ENCODE results near the gene EGFR. TPM values are rescaled to one million over a fixed set of nuclear protein-coding genes. Genes with fewer than 3 reads are reported as not detected.

The EGFR gene
- polyA plus RNA-seq, 1 experiment: 62.6 TPM

- CTCF ChIA-PET: interaction anchor here (0.9 to 1.0 kb wide), 2 partner anchors 215 to 267 kb away, joined by 3 to 4 read pairs; no protein-coding TSS in a partner anchor
- no peak for DNase-seq (ENCODE audit: low read depth, low spot score)
- Histone ChIP-seq H3K27me3 (ENCODE audit: control insufficient read depth, insufficient read depth, low read length) (no peaks in the 10 kb centered on the region), H3K27ac (ENCODE audit: low read depth, low read length) (no peak overlapping the region), H3K4me3 (ENCODE audit: low read depth, low read length) (no peak overlapping the region), H3K9me3 (ENCODE audit: control insufficient read depth, insufficient read depth, low read length) (peaks cover 3% of the 10 kb centered on the region; the same call in 1 of the 2 replicates)
- POLR2A ChIA-PET: no interaction called here
- TF ChIP-seq CTCF (IDR thresholded peaks at IDR 0.05; ENCODE audit: low read depth, low read length): no peak
Measured at GRCh38 chr7:54988516-54988915, 30.3 kb upstream of the EGFR start.

GRCh38 chr7:54989453-54990225, 29.2 kb upstream of the EGFR start:
- DNase-seq (ENCODE audit: low read depth, low spot score): no peak
- ChIA-PET POLR2A (no interaction called here), CTCF (no interaction called here)
- Histone ChIP-seq H3K4me3 (ENCODE audit: low read depth, low read length) (no peak overlapping the region), H3K9me3 (ENCODE audit: control insufficient read depth, insufficient read depth, low read length) (peaks cover 3% of the 10 kb centered on the region; the same call in 1 of the 2 replicates), H3K27me3 (ENCODE audit: control insufficient read depth, insufficient read depth, low read length) (no peaks in the 10 kb centered on the region), H3K27ac (ENCODE audit: low read depth, low read length) (no peak overlapping the region)
- no peak for TF ChIP-seq CTCF (IDR thresholded peaks at IDR 0.05; ENCODE audit: low read depth, low read length)

- no peak for TF ChIP-seq CTCF (IDR thresholded peaks at IDR 0.05; ENCODE audit: low read depth, low read length)
- H3K4me3 ChIP-seq (ENCODE audit: low read depth, low read length): no peak overlapping the region
- peaks cover 3% of the 10 kb centered on the region; the same call in 1 of the 2 replicates for H3K9me3 ChIP-seq (ENCODE audit: control insufficient read depth, insufficient read depth, low read length)
- CTCF ChIA-PET: no interaction called here
- DNase-seq (ENCODE audit: low read depth, low spot score): no peak
- no peaks in the 10 kb centered on the region for H3K27me3 ChIP-seq (ENCODE audit: control insufficient read depth, insufficient read depth, low read length)
- no peak overlapping the region for H3K27ac ChIP-seq (ENCODE audit: low read depth, low read length)
- POLR2A ChIA-PET: no interaction called here
Measured at GRCh38 chr7:54991341-54991740, 27.5 kb upstream of the EGFR start.

GRCh38 chr7:54992871-54993475, 25.8 kb upstream of the EGFR start:
- no peak overlapping the region for H3K4me3 ChIP-seq (ENCODE audit: low read depth, low read length)
- no peaks in the 10 kb centered on the region for H3K27me3 ChIP-seq (ENCODE audit: control insufficient read depth, insufficient read depth, low read length)
- CTCF ChIA-PET: interaction anchor here (0.7 kb wide), 2 partner anchors 20 to 129 kb away, joined by 6 to 7 read pairs; no protein-coding TSS in a partner anchor
- H3K27ac ChIP-seq (ENCODE audit: low read depth, low read length): no peak overlapping the region
- TF ChIP-seq CTCF (IDR thresholded peaks at IDR 0.05; ENCODE audit: low read depth, low read length): no peak
- POLR2A ChIA-PET: no interaction called here
- peaks cover 3% of the 10 kb centered on the region; the same call in 1 of the 2 replicates for H3K9me3 ChIP-seq (ENCODE audit: control insufficient read depth, insufficient read depth, low read length)
- no peak for DNase-seq (ENCODE audit: low read depth, low spot score)

- TF ChIP-seq CTCF (IDR thresholded peaks at IDR 0.05; ENCODE audit: low read depth, low read length): no peak
- ChIA-PET CTCF (interaction anchor here (0.9 to 1.4 kb wide), 2 partner anchors 220 to 222 kb away, joined by 3 to 4 read pairs; no protein-coding TSS in a partner anchor), POLR2A (no interaction called here)
- no peak overlapping the region for H3K4me3 ChIP-seq (ENCODE audit: low read depth, low read length)
- H3K27me3 ChIP-seq (ENCODE audit: control insufficient read depth, insufficient read depth, low read length): no peaks in the 10 kb centered on the region
- peaks cover 3% of the 10 kb centered on the region; the same call in 1 of the 2 replicates for H3K9me3 ChIP-seq (ENCODE audit: control insufficient read depth, insufficient read depth, low read length)
- DNase-seq (ENCODE audit: low read depth, low spot score): no peak
- H3K27ac ChIP-seq (ENCODE audit: low read depth, low read length): no peak overlapping the region
Measured at GRCh38 chr7:54995166-54995565, 23.7 kb upstream of the EGFR start.
